ENCODE results near the gene CCL11. TPM values are rescaled to one million over a fixed set of nuclear protein-coding genes. Genes with fewer than 3 reads are reported as not detected.

CCL11 gene
- total and polyA plus RNA-seq, 2 of the 13 experiments (the other 11 are each of a cell fraction or from before 2014, with no cell fraction given): not detected

GRCh38 chr17:34313164-34313563 lies 27.6 kb downstream of the CCL11 start:
- DNase-seq (ENCODE audit: low spot score) (no peak), ATAC-seq (no peak), FAIRE-seq (no peak)
- in situ Hi-C loops (cut with HindIII; ENCODE audit: extremely low pct_ligation_motif_present, low pct_unique_long_range_greater_than_20kb): no loop called here
- no peak for TF ChIP-seq MYNN (CRISPR knock-in tag; IDR thresholded peaks at IDR 0.05; ENCODE audit: low read depth)
- TF ChIP-seq FOXJ3 (CRISPR knock-in tag; IDR thresholded peaks at IDR 0.05; ENCODE audit: borderline replicate concordance): no peak
- no peak for TF ChIP-seq AGO2 (optimal IDR thresholded peaks at IDR 0.05; ENCODE audit: low read depth, low read length)
- no peak for TF ChIP-seq KLF16 (CRISPR knock-in tag; IDR thresholded peaks at IDR 0.05)
- no peak for TF ChIP-seq NR2F2 (IDR thresholded peaks at IDR 0.05; ENCODE audit: borderline replicate concordance, low read depth)
- no peak for TF ChIP-seq HDAC2 (CRISPR knock-in tag; IDR thresholded peaks at IDR 0.05)
- no peak for TF ChIP-seq CTCF (CRISPR knock-in tag; IDR thresholded peaks at IDR 0.05)
- no peak for TF ChIP-seq NFKBIZ (CRISPR knock-in tag; IDR thresholded peaks at IDR 0.05)
- no peak for TF ChIP-seq ZNF776 (CRISPR knock-in tag; IDR thresholded peaks at IDR 0.05)
- TF ChIP-seq SP4 (CRISPR knock-in tag; IDR thresholded peaks at IDR 0.05): no peak
- TF ChIP-seq ZNF737 (CRISPR knock-in tag; IDR thresholded peaks at IDR 0.05; ENCODE audit: borderline replicate concordance): no peak
- H4K20me1 ChIP-seq (ENCODE audit: insufficient read depth, low read length): no peaks in the 10 kb centered on the region
- ChIA-PET CTCF (ENCODE audit: low intra/inter-chr PET ratio, low total read pairs) (no interaction called here), POLR2A (no interaction called here)
- no peak overlapping the region for H3K4me2 ChIP-seq (ENCODE audit: low read depth, low read length)
- H3K36me3 ChIP-seq (replicated peaks in 1 of 2; ENCODE audit: control insufficient read depth in 1 of 2, insufficient read depth in 2 of 2, low read length in 2 of 2): no peaks in the 10 kb centered on the region
- no peaks in the 10 kb centered on the region for H3K79me2 ChIP-seq (ENCODE audit: insufficient read depth, low read length)
- no peak overlapping the region for H3K4me3 ChIP-seq (replicated peaks in 1 of 3; ENCODE audit: insufficient read depth in 1 of 3, low read depth in 2 of 3, low read length in 3 of 3)
- 2% methylated on average over 4 of the region's 4 CpGs for WGBS (ENCODE audit: low lambda C conversion rate)
- H3K27ac ChIP-seq (ENCODE audit: extremely low read length, insufficient read depth, low read length): no peak overlapping the region
- intact Hi-C loops (cut with micrococcal nuclease; ENCODE audit: unreplicated experiment): no loop called here
- no TSS peak for BruUV-seq (replicated peaks)
- H3K27me3 ChIP-seq (ENCODE audit: control insufficient read depth in 1 of 2, insufficient read depth in 2 of 2, low read length in 2 of 2): no peaks in the 10 kb centered on the region
- no peak overlapping the region for H2AFZ ChIP-seq (ENCODE audit: low read length)
- no peak overlapping the region for H3K9ac ChIP-seq (ENCODE audit: insufficient read depth, low read depth, low read length)
- H3K4me1 ChIP-seq (ENCODE audit: insufficient read depth, low read length): no peaks in the 10 kb centered on the region
- no peaks in the 10 kb centered on the region for H3K9me3 ChIP-seq (ENCODE audit: low read length)
